Lower leg skin (tissue), 4 donors: ENCODE measurements around the gene VAV3. TPM values are rescaled to one million over a fixed set of nuclear protein-coding genes. Genes with fewer than 3 reads are reported as not detected.

ENCODE experiments used
- DNase-seq, 2 donors: peaks; one replicate each; pipeline ENCODE4 v3.0.0-alpha.2; 2019; ENCODE audit warnings: low spot score in 2 of 2
- H3K4me3 ChIP-seq: fragments of 200-600 bp; sonication (generic); 2 replicates; pipeline ENCODE4 v1.5.1; 2017; ENCODE audit warnings: mild to moderate bottlenecking, low read depth; ENCODE audit not compliant: poor library complexity, severe bottlenecking
- POLR2A ChIP-seq, 2 donors: fragments of 450-650 bp; IDR thresholded peaks; one replicate each; pipeline ENCODE4 v1.6.1; 2016 to 2017; ENCODE audit warnings: antibody characterized with exemption in 2 of 2, mild to moderate bottlenecking in 1 of 2, moderate library complexity in 1 of 2
- WGBS, 2 donors: methylation state at CpG; one replicate each; pipeline ENCODE4 v1.1.5; 2018; 5-methylcytosine and 5-hydroxymethylcytosine counted together
- intact Hi-C: fragments of 100-400 bp; cut with DNase I; formaldehyde crosslinking; loops from one replicate; pipeline ENCODE4 v1.15.0; 2023; ENCODE audit warnings: low total_unique reads
- total RNA-seq, 4 donors: library from RNA; depleted of rRNA; stranded (reverse); fragments of >200 nt; gene quantifications; one replicate each; pipeline ENCODE4 v1.1.0, GENCODE V29; 2016
- TF ChIP-seq, protein P1 (sequence below), 3 donors: fragments of 450-650 bp; IDR thresholded peaks; one replicate each; pipeline ENCODE4 v1.5.1; 2016; ENCODE audit warnings: antibody characterized with exemption in 3 of 3, mild to moderate bottlenecking in 3 of 3, moderate library complexity in 2 of 3

Gene VAV3
- total RNA-seq, 4 donors from 2014 or later = 102 to 200 (median 147) TPM

DNA sequence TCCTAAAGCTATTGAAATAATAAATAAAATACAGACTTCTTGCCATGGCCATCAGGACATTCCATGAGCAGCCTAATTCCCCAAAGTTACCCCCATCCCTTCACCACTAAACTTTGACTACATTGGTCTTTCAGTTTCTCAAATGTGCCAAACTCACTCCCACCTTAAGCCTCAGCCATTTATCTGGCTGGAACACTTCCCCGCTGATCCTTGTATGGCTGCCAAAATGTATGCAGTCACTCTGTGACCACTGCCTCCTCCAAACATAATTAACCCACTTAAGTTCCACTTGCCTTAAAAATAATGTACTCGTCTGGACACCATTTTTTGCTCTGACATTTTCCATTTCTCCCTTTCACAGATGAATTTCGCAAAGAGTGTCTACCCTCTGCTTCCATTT lies 416.7 kb downstream of the VAV3 start:
- no peak for TF ChIP-seq POLR2A (IDR thresholded peaks at IDR 0.05)
- TF ChIP-seq, protein P1, sequence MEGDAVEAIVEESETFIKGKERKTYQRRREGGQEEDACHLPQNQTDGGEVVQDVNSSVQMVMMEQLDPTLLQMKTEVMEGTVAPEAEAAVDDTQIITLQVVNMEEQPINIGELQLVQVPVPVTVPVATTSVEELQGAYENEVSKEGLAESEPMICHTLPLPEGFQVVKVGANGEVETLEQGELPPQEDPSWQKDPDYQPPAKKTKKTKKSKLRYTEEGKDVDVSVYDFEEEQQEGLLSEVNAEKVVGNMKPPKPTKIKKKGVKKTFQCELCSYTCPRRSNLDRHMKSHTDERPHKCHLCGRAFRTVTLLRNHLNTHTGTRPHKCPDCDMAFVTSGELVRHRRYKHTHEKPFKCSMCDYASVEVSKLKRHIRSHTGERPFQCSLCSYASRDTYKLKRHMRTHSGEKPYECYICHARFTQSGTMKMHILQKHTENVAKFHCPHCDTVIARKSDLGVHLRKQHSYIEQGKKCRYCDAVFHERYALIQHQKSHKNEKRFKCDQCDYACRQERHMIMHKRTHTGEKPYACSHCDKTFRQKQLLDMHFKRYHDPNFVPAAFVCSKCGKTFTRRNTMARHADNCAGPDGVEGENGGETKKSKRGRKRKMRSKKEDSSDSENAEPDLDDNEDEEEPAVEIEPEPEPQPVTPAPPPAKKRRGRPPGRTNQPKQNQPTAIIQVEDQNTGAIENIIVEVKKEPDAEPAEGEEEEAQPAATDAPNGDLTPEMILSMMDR (IDR thresholded peaks at IDR 0.05) = no peak
- intact Hi-C loops = no loop called here
- no peak overlapping the region for H3K4me3 ChIP-seq
- DNase-seq = no peak
- WGBS, 2 donors = 81 to 83% methylated on average over 3 of the region's 3 CpGs

DNA sequence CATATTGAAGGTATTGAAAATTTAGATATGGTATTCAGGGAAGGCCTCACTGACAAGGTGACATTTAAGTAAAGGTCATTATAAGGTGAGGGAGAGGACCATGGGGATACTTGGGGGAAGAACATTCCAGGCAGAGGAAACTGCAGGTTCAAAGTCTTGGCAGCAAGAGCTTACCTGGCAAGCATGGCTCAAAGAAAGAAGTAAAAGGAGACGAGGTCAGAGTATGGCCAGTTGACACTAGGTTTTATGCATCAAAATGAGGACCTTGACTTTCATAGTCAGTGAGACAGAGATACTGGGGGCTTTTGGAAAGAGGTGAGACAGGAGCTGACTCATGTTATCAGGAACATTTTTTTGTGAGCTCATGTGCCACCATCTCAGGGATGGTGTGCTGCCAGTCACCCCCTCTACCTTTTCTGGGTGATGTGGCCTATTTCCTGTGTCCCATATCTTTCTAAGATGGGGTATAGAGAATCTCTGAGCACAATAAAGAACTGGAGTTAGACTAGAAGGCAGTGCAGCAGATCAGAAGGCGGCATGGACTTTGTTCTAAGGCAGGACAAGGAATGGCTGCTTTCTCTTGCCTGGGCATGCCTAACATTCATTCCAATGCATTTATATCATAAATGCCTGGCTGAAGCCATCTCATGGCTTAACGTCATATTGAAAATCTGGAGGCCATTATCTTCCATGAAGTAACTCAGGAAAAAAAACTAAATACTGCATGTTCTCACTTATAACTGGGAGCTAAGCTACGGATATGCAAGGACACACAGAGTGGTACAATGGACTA lies 417.4 kb downstream of the VAV3 start:
- H3K4me3 ChIP-seq = no peak overlapping the region
- WGBS, 2 donors = 61 to 64% methylated on average over 4 of the region's 4 CpGs
- intact Hi-C loops = no loop called here
- DNase-seq = no peak
- TF ChIP-seq, protein P1 (IDR thresholded peaks at IDR 0.05) = no peak
- no peak for TF ChIP-seq POLR2A (IDR thresholded peaks at IDR 0.05)

DNA sequence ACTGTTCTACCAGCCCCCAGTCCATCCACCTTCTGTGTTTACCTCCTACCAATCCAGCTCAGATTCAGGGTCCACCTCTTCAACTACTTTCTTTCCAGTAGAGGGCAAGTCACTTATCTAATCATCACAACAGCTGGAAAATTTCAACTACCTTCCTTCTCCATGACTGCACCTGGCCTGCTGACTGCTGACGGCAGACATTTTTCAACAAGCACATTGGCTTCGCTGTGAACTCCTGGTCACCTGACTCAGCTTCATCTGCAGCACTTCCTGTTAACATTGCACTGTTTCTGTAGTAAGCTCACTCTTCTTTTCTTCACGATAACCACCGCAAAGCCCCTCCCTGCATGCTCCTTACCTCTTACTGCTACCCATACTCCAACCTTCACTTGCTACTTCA lies 418.4 kb downstream of the VAV3 start:
- TF ChIP-seq, protein P1 (IDR thresholded peaks at IDR 0.05) = no peak
- no peak for TF ChIP-seq POLR2A (IDR thresholded peaks at IDR 0.05)
- DNase-seq = no peak
- 86 to 87% methylated on average over 4 of the region's 4 CpGs for WGBS, 2 donors
- intact Hi-C loops = no loop called here
- H3K4me3 ChIP-seq = no peak overlapping the region

DNA sequence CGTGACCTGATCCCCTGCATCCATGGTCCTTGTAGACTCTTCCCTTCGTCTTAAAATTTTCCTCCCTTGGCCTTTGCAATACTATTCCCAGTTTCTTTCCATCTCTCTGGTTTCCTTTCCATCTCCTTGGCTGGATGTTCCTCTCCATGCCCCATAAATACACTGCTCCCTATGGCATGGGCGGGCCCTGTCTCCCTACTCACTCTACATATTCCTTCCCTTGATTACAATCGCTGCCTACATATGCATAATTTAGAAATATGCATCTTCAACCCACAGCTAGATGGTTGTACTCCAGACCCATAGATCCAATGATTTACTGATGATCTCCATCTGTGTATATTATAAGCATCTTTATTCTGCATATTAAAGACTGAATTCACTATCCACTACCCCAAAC lies 419.1 kb downstream of the VAV3 start:
- intact Hi-C loops = no loop called here

DNA sequence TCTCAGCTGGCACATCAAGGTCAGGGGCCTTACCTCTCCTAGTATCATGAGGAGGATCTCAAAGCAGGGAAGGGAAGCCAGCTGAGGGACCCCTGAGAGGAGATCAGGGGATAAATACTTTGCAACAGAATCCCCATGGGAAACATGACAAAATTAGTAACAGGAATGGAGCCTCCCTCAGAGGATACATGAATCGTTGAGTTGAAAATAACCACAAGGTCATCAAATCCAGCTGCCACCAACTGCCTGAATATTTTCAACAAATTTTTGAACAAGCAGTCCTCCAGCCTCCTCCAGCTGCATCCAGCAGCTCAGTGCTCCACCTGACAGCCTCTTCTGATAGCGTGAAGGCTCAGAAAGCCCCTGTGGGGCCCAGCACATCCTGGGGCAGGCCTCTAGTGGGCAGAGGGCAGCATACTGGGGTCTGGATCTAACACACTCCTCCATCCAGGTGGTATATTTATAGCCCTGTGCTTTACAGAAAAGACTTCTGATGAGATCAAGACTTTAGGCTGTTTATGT lies 419.9 kb downstream of the VAV3 start:
- WGBS, 2 donors = 39 to 53% methylated on average over 2 of the region's 2 CpGs
- intact Hi-C loops = no loop called here
- DNase-seq = no peak
- no peak for TF ChIP-seq POLR2A (IDR thresholded peaks at IDR 0.05)
- TF ChIP-seq, protein P1 (IDR thresholded peaks at IDR 0.05) = no peak
- no peak overlapping the region for H3K4me3 ChIP-seq

More for the DNA sequence above, 419.1 kb downstream of the VAV3 start:
- TF ChIP-seq, protein P1 (IDR thresholded peaks at IDR 0.05) = no peak
- no peak for TF ChIP-seq POLR2A (IDR thresholded peaks at IDR 0.05)
- H3K4me3 ChIP-seq = no peak overlapping the region
- 73 to 76% methylated on average over 4 of the region's 4 CpGs for whole genome bisulfite sequencing, 2 donors
- DNase-seq = no peak
